ENCODE measurements around the gene XYLT2. TPM values are rescaled to one million over a fixed set of nuclear protein-coding genes. Genes with fewer than 3 reads are reported as not detected.

The XYLT2 gene
- total and polyA plus RNA-seq, 2 of the 13 experiments (the other 11 are each of a cell fraction or from before 2014, with no cell fraction given), result 17.0 to 22.1 TPM

- no peak for TF ChIP-seq EZH2 (conservative IDR thresholded peaks at IDR 0.05; ENCODE audit: low read depth, low read length)
- no peak for TF ChIP-seq ZNF512B (CRISPR knock-in tag; IDR thresholded peaks at IDR 0.05; ENCODE audit: borderline replicate concordance)
- TF ChIP-seq ZSCAN25 (CRISPR knock-in tag; IDR thresholded peaks at IDR 0.05), result peak; percentile 72; the same call in 1 of the 2 replicates
- peak; percentile 94; the same call in 1 of the 2 replicates for TF ChIP-seq HOXA9 (CRISPR knock-in tag; IDR thresholded peaks at IDR 0.05; ENCODE audit: borderline replicate concordance)
- TF ChIP-seq ZNF30 (CRISPR knock-in tag; IDR thresholded peaks at IDR 0.05), result no peak
- TF ChIP-seq ZFY (CRISPR knock-in tag; IDR thresholded peaks at IDR 0.05), result peak; percentile 97
- TF ChIP-seq ZNF337 (CRISPR knock-in tag; IDR thresholded peaks at IDR 0.05; ENCODE audit: borderline replicate concordance, low read depth), result no peak
- no peak for TF ChIP-seq RFX1 (IDR thresholded peaks at IDR 0.05)
- TF ChIP-seq TBP (CRISPR knock-in tag; IDR thresholded peaks at IDR 0.05), result no peak
- peak; percentile 77; the same call in 1 of the 2 replicates for TF ChIP-seq MYNN (CRISPR knock-in tag; IDR thresholded peaks at IDR 0.05; ENCODE audit: low read depth)
- TF ChIP-seq ZNF549 (CRISPR knock-in tag; IDR thresholded peaks at IDR 0.05), result 0 out of 2 replicates have a peak, but pooled peaks have one; percentile 26
- peak; percentile 52; the same call in 1 of the 2 replicates for TF ChIP-seq ZNF263 (CRISPR knock-in tag; IDR thresholded peaks at IDR 0.05)
- peak; percentile 89 for TF ChIP-seq GMEB1 (CRISPR knock-in tag; IDR thresholded peaks at IDR 0.05; ENCODE audit: borderline replicate concordance)
- TF ChIP-seq ZBTB3 (CRISPR knock-in tag; IDR thresholded peaks at IDR 0.05; ENCODE audit: borderline replicate concordance, low read depth), result peak; percentile 78
- TF ChIP-seq ZNF382 (CRISPR knock-in tag; IDR thresholded peaks at IDR 0.05; ENCODE audit: borderline replicate concordance), result no peak
- no peak for TF ChIP-seq FOXA1 (IDR thresholded peaks at IDR 0.05)
- no peak; the same call in 1 of the 2 replicates for TF ChIP-seq FOXA1 (CRISPR knock-in tag; IDR thresholded peaks at IDR 0.05)
- TF ChIP-seq BATF2 (CRISPR knock-in tag; IDR thresholded peaks at IDR 0.05), result peak; percentile 93; the same call in 1 of the 2 replicates
- TF ChIP-seq POGK (CRISPR knock-in tag; conservative IDR thresholded peaks at IDR 0.05), result peak; percentile 97
- TF ChIP-seq ZNF367 (CRISPR knock-in tag; IDR thresholded peaks at IDR 0.05; ENCODE audit: borderline replicate concordance), result no peak
- TF ChIP-seq ZNF678 (CRISPR knock-in tag; IDR thresholded peaks at IDR 0.05), result 0 out of 2 replicates have a peak, but pooled peaks have one; percentile 20
These were observed 27.0 kb downstream of the XYLT2 start, which contains the start of the genes EME1 and MRPL27 (continued) for GRCh38 chr17:50372758-50373556.

Data from HepG2 (cell line).